ENCODE measurements around the gene RAB3IP. TPM values are rescaled to one million over a fixed set of nuclear protein-coding genes. Genes with fewer than 3 reads are reported as not detected.
"Not testable (repeated sequence)": the region's sequence is repeated elsewhere in the genome, so short reads cannot be mapped to it uniquely, and the experiment has no call there.

The RAB3IP gene
- total RNA-seq, 1 donor from 2014 or later = 111 TPM

DNA sequence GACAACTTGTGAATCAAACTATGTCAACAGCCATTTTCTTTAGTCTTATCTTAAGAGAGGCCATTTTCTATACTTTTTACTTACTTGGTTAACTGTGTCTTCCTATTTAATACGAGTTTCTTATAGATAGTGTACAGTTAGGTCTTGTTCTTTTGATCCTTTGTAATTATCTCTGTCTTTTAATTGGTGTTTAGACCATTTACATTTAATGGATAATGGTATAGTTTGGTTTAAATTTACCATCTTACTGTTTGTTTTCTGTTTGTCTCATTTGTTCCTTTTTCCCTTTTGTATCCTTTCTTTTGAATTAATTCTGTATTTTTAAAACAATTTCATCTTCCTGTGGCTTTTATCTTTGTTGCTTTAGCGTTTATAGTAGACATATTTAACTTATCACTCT is 19.4 kb downstream of the RAB3IP start:
- DNase-seq (ENCODE audit: low spot score) = no peak
- Mint-ChIP-seq H3K9me3 (peaks cover 22% of the 10 kb centered on the region), H3K4me1 (no peaks in the 10 kb centered on the region), H3K36me3 (peaks cover 38% of the 10 kb centered on the region), H3K27me3 (ENCODE audit: insufficient read depth, low read depth) (no peaks in the 10 kb centered on the region), H3K27ac (no peak overlapping the region), H3K4me3 (no peak overlapping the region)
- H3K36me3 ChIP-seq = peaks cover 25% of the 10 kb centered on the region
- no peaks in the 10 kb centered on the region for H4K20me1 ChIP-seq (ENCODE audit: low read depth)
- H3K4me2 ChIP-seq = no peak overlapping the region
- peaks cover 15% of the 10 kb centered on the region for H3K79me2 ChIP-seq (ENCODE audit: low read depth)
- H3K4me1 ChIP-seq = no peaks in the 10 kb centered on the region
- H3K27ac ChIP-seq = no peak overlapping the region
- no peak overlapping the region for H2AFZ ChIP-seq (replicated peaks)
- H3K9ac ChIP-seq = no peak overlapping the region
- no peaks in the 10 kb centered on the region for H3K27me3 ChIP-seq
- peaks cover 20% of the 10 kb centered on the region for H3K9me3 ChIP-seq (ENCODE audit: low read depth)
- H3F3A ChIP-seq (ENCODE audit: low read depth) = no peaks in the 10 kb centered on the region
- no peak overlapping the region for H3K4me3 ChIP-seq
- TF ChIP-seq EZH2 (IDR thresholded peaks at IDR 0.05) = no peak
- TF ChIP-seq EZH2phosphoT487 (IDR thresholded peaks at IDR 0.05) = no peak
- TF ChIP-seq, protein P1, sequence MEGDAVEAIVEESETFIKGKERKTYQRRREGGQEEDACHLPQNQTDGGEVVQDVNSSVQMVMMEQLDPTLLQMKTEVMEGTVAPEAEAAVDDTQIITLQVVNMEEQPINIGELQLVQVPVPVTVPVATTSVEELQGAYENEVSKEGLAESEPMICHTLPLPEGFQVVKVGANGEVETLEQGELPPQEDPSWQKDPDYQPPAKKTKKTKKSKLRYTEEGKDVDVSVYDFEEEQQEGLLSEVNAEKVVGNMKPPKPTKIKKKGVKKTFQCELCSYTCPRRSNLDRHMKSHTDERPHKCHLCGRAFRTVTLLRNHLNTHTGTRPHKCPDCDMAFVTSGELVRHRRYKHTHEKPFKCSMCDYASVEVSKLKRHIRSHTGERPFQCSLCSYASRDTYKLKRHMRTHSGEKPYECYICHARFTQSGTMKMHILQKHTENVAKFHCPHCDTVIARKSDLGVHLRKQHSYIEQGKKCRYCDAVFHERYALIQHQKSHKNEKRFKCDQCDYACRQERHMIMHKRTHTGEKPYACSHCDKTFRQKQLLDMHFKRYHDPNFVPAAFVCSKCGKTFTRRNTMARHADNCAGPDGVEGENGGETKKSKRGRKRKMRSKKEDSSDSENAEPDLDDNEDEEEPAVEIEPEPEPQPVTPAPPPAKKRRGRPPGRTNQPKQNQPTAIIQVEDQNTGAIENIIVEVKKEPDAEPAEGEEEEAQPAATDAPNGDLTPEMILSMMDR (IDR thresholded peaks at IDR 0.05) = no peak

DNA sequence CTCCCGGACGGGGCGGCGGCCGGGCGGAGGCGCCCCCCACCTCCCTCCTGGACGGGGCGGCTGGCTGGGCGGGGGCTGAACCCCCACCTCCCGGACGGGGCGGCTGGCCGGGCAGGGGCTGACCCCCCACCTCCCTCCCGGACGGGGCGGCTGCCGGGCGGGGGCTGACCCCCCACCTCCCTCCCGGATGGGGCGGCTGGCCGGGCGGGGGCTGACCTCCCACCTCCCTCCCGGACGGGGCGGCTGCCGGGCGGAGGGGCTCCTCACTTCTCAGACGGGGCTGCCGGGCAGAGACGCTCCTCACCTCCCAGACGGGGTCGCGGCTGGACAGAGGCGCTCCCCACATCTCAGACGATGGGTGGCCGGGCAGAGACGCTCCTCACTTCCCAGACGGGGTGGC is 20.9 kb downstream of the RAB3IP start:
- not testable (repeated sequence) for H4K20me1 ChIP-seq (ENCODE audit: low read depth); DNase-seq (ENCODE audit: low spot score); H3F3A ChIP-seq (ENCODE audit: low read depth); H3K27ac Mint-ChIP-seq; H3K4me1 ChIP-seq; H3K27me3 ChIP-seq; H2AFZ ChIP-seq (replicated peaks); H3K4me3 Mint-ChIP-seq; H3K27me3 Mint-ChIP-seq (ENCODE audit: insufficient read depth, low read depth); H3K9ac ChIP-seq; H3K4me3 ChIP-seq; H3K27ac ChIP-seq; H3K4me1 Mint-ChIP-seq; H3K4me2 ChIP-seq
- Histone ChIP-seq H3K79me2 (ENCODE audit: low read depth) (peaks cover 15% of the 10 kb centered on the region), H3K9me3 (ENCODE audit: low read depth) (peaks cover 23% of the 10 kb centered on the region), H3K36me3 (peaks cover 35% of the 10 kb centered on the region)
- Mint-ChIP-seq H3K9me3 (peaks cover 24% of the 10 kb centered on the region), H3K36me3 (peaks cover 45% of the 10 kb centered on the region)

DNA sequence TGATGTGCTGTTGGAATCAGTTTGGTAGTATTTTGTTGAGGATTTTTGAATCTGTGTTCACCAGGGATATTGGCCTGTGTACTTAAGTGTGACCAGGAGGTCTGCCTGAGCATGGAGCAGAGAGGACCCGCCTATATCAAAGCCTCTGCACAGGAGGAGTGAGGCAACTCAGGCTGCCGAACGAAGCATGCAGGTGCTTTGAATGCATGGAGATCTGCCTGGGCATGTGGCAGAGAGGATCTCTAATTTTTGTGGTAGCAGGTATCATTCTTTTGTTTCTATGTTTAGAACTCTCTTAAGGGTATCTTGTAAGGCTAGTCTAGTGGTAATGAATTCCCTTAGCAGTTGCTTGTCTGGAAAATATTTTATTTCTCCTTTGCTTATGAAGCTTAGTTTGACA is 26.9 kb downstream of the RAB3IP start:
- Histone ChIP-seq H3K4me1 (no peaks in the 10 kb centered on the region), H3K27me3 (no peaks in the 10 kb centered on the region), H3K4me2 (no peak overlapping the region), H3F3A (ENCODE audit: low read depth) (no peaks in the 10 kb centered on the region), H3K4me3 (no peak overlapping the region), H2AFZ (replicated peaks) (no peak overlapping the region), H4K20me1 (ENCODE audit: low read depth) (no peaks in the 10 kb centered on the region), H3K9ac (no peak overlapping the region), H3K79me2 (ENCODE audit: low read depth) (peaks cover 21% of the 10 kb centered on the region), H3K27ac (no peak overlapping the region), H3K9me3 (ENCODE audit: low read depth) (peaks cover 25% of the 10 kb centered on the region), H3K36me3 (peaks cover 32% of the 10 kb centered on the region)
- H3K36me3 Mint-ChIP-seq = peaks cover 66% of the 10 kb centered on the region
- peaks cover 62% of the 10 kb centered on the region for H3K9me3 Mint-ChIP-seq
- DNase-seq (ENCODE audit: low spot score) = no peak
- TF ChIP-seq EZH2 (IDR thresholded peaks at IDR 0.05) (no peak), EZH2phosphoT487 (IDR thresholded peaks at IDR 0.05) (no peak)
- TF ChIP-seq, protein P1 (IDR thresholded peaks at IDR 0.05) = no peak
- H3K27me3 Mint-ChIP-seq (ENCODE audit: insufficient read depth, low read depth) = peaks cover 3% of the 10 kb centered on the region
- no peak overlapping the region for H3K4me3 Mint-ChIP-seq
- no peaks in the 10 kb centered on the region for H3K4me1 Mint-ChIP-seq
- H3K27ac Mint-ChIP-seq = no peak overlapping the region

DNA sequence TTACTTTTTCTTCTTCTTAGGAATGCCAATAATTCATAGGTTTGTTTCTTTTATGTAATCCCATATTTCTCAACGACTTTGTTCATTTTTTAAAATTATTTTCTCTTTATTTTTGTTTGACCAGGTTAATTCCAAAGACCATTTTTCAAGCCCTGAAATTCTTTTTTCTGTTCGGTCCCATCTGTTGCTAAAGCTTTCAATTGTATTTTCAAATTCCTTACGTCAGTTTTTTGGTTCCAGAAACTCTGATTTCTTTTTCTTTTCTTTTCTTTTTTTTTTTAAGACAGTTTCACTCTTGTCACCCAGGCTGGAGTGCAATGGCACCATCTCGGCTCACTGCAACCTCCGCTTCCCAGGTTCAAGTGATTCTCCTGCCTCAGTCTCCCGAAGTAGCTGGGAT is 27.6 kb downstream of the RAB3IP start:
- Histone ChIP-seq H3K9me3 (ENCODE audit: low read depth) (peaks cover 18% of the 10 kb centered on the region), H3K4me1 (no peaks in the 10 kb centered on the region), H3F3A (ENCODE audit: low read depth) (no peaks in the 10 kb centered on the region), H2AFZ (replicated peaks) (no peak overlapping the region), H3K4me3 (no peak overlapping the region), H3K36me3 (peaks cover 29% of the 10 kb centered on the region), H3K4me2 (no peak overlapping the region), H4K20me1 (ENCODE audit: low read depth) (no peaks in the 10 kb centered on the region), H3K9ac (no peak overlapping the region), H3K79me2 (ENCODE audit: low read depth) (peaks cover 21% of the 10 kb centered on the region), H3K27me3 (no peaks in the 10 kb centered on the region), H3K27ac (no peak overlapping the region)
- H3K9me3 Mint-ChIP-seq = peaks cover 54% of the 10 kb centered on the region
- H3K4me3 Mint-ChIP-seq = no peak overlapping the region
- H3K4me1 Mint-ChIP-seq = no peaks in the 10 kb centered on the region
- H3K27me3 Mint-ChIP-seq (ENCODE audit: insufficient read depth, low read depth) = peaks cover 3% of the 10 kb centered on the region
- peaks cover 61% of the 10 kb centered on the region for H3K36me3 Mint-ChIP-seq
- no peak for DNase-seq (ENCODE audit: low spot score)
- TF ChIP-seq EZH2phosphoT487 (IDR thresholded peaks at IDR 0.05) = no peak
- no peak for TF ChIP-seq EZH2 (IDR thresholded peaks at IDR 0.05)
- TF ChIP-seq, protein P1 (IDR thresholded peaks at IDR 0.05) = no peak
- no peak overlapping the region for H3K27ac Mint-ChIP-seq

Data from neural progenitor cell (in vitro differentiated cells).